Suprapubic skin (tissue), 4 donors: Measurements from ENCODE around the gene CTNNA2.

ENCODE experiments used
- EP300 ChIP-seq: sonication (generic); formaldehyde crosslinking; IDR thresholded peaks from one replicate; pipeline ENCODE4 v1.6.1; 2017; ENCODE audit warnings: antibody characterized with exemption
- POLR2A ChIP-seq, 2 donors: fragments of 450-650 bp; IDR thresholded peaks; one replicate each; pipeline ENCODE4 v1.6.1; 2017; ENCODE audit warnings: antibody characterized with exemption in 2 of 2, mild to moderate bottlenecking in 2 of 2, moderate library complexity in 2 of 2
- POLR2AphosphoS5 ChIP-seq, 3 donors: sonication (generic); formaldehyde crosslinking; IDR thresholded peaks; one replicate each; pipeline ENCODE4 v1.6.1; 2017; ENCODE audit warnings: antibody characterized with exemption in 3 of 3
- TF ChIP-seq, protein P1 (sequence below), 2 donors: fragments of 200-600 bp in 1 of 2; fragments of 450-650 bp in 1 of 2; sonication (generic) in 1 of 2; IDR thresholded peaks; one replicate each; pipeline ENCODE4 v1.5.1; 2016 to 2019; ENCODE audit warnings: antibody characterized with exemption in 2 of 2, mild to moderate bottlenecking in 1 of 2, moderate library complexity in 1 of 2

DNA sequence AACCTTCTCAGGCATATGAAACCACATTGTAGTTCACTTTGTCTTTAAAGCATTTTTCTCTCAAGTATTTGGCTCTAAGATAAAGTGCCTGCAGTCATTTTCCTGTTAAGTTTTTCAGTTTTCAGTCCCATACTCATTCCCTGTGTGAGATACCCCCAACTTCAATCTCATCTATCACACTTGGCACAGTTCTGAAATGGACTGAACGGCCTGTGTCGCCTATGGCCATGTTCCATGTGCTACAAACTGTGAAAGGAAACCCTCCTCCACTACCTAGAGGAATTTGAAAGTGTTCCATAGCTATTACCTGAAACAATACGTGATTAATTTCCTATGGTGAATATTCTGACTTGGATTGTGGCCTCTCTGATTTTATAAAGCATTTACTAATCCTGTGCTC, 319.1 kb downstream of the CTNNA2 start:
- TF ChIP-seq, protein P1, sequence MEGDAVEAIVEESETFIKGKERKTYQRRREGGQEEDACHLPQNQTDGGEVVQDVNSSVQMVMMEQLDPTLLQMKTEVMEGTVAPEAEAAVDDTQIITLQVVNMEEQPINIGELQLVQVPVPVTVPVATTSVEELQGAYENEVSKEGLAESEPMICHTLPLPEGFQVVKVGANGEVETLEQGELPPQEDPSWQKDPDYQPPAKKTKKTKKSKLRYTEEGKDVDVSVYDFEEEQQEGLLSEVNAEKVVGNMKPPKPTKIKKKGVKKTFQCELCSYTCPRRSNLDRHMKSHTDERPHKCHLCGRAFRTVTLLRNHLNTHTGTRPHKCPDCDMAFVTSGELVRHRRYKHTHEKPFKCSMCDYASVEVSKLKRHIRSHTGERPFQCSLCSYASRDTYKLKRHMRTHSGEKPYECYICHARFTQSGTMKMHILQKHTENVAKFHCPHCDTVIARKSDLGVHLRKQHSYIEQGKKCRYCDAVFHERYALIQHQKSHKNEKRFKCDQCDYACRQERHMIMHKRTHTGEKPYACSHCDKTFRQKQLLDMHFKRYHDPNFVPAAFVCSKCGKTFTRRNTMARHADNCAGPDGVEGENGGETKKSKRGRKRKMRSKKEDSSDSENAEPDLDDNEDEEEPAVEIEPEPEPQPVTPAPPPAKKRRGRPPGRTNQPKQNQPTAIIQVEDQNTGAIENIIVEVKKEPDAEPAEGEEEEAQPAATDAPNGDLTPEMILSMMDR (IDR thresholded peaks at IDR 0.05) = no peak
- TF ChIP-seq POLR2A (IDR thresholded peaks at IDR 0.05) (no peak), EP300 (no peak), POLR2AphosphoS5 (IDR thresholded peaks at IDR 0.05) (no peak)
